Measurements from ENCODE around the gene CCDC17. TPM values are rescaled to one million over a fixed set of nuclear protein-coding genes. Genes with fewer than 3 reads are reported as not detected.

The CCDC17 gene
- total RNA-seq, 1 experiment from 2014 or later: 3.0 TPM

DNA sequence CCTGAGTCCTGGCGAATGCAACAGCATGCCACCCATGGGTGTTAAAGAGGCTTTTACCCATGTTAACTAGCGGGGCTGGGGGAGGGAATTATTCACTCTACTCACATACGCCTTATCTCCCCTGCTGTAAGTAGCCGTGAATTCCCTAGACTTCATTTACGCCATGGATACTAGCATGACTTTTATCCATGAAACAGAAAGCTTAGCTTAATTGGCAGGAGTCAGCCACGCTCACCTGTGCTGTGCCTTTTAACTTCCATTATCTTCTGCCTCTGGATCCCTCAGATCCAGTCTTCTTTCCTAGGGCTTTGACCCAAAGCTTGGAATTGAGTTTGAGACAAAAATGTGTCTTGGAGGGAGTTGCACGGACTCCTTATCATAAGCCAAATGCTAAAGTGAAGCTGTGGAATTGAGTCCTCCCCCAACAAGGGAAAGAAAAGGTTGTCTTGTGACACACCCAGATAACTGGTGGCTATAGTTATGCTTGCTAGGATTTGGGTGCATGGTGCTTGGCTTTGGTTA lies 49.7 kb downstream of the CCDC17 start:
- Histone ChIP-seq H3K27me3 (ENCODE audit: control insufficient read depth, insufficient read depth, low read length) (no peaks in the 10 kb centered on the region), H3K36me3 (replicated peaks; ENCODE audit: control insufficient read depth, insufficient read depth, low read length) (peaks cover 5% of the 10 kb centered on the region), H3K4me3 (ENCODE audit: insufficient read depth, low read depth, low read length) (no peak overlapping the region)
- no peak for DNase-seq

DNA sequence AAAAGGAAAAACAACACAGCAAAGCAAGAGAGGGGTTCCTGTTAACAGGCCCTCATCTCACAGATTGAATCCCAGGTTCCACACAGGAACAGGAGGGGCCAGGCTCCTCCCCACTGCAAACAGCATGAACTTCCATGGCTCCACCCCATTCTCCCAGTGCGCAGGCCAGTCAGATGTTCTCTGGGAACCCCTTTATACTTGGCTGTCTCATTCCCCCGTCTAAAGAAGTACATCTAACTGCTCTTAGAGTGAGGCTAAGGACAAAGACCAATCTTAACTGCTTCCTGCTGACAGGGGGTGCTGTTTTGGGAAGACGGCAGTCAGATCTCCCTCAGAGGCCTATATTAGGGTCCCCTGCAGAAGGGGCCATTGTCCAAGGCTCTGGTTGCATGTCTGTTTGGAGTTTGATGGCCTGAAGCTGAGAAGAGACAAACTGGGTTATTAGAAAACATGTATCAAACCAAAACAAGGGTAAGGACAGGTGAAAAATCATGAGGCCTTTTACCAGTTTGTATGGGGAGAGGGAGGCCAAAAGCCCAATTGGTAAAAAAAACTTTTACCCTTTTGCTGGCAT lies 50.5 kb downstream of the CCDC17 start:
- H3K36me3 ChIP-seq (replicated peaks; ENCODE audit: control insufficient read depth, insufficient read depth, low read length): peaks cover 14% of the 10 kb centered on the region
- H3K4me3 ChIP-seq (ENCODE audit: insufficient read depth, low read depth, low read length): no peak overlapping the region
- no peaks in the 10 kb centered on the region for H3K27me3 ChIP-seq (ENCODE audit: control insufficient read depth, insufficient read depth, low read length)
- DNase-seq: no peak

DNA sequence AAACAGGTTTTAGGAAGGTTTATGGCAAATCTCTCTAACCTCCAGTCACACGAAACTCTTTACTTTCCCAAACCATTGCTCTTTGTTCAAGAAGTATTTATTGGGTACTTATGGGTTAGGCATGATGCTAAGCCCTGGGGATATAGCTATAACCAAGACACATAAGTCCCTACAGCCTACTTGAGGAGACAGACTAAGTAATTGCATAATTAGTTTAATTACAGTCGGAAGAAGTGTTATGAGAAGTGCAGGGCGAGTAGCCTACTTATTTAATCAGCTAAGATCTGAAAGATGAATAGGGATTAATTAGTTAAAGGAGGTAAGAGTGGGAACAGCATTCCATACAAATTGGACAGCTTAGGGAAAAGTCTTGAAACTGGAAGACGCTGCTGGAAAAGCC lies 53.2 kb downstream of the CCDC17 start:
- no peak overlapping the region for H3K4me3 ChIP-seq (ENCODE audit: insufficient read depth, low read depth, low read length)
- no peaks in the 10 kb centered on the region for H3K27me3 ChIP-seq (ENCODE audit: control insufficient read depth, insufficient read depth, low read length)
- DNase-seq: no peak
- H3K36me3 ChIP-seq (replicated peaks; ENCODE audit: control insufficient read depth, insufficient read depth, low read length): peaks cover 29% of the 10 kb centered on the region

Other genes with a start within 250 kb of the CCDC17 start
- gene TESK2, start 132.9 kb downstream of the CCDC17 start, total RNA-seq (2014; rRNA removed; shearing (Covaris generic)): 14.5 and 17.7 TPM in 2 replicates
- 2.8 and 3.4 TPM in 2 replicates for gene CCDC163, start 124.0 kb downstream of the CCDC17 start, total RNA-seq (2014; rRNA removed; shearing (Covaris generic))
- gene MMACHC, start 123.8 kb downstream of the CCDC17 start, total RNA-seq (2014; rRNA removed; shearing (Covaris generic)): 10.5 and 11.7 TPM in 2 replicates
- 2,468 and 2,910 TPM in 2 replicates for gene PRDX1, start 102.2 kb downstream of the CCDC17 start, total RNA-seq (2014; rRNA removed; shearing (Covaris generic))
- gene AKR1A1, start 73.2 kb downstream of the CCDC17 start, total RNA-seq (2014; rRNA removed; shearing (Covaris generic)): 371 and 395 TPM in 2 replicates
- 205 and 261 TPM in 2 replicates for gene NASP, start 40.0 kb downstream of the CCDC17 start, total RNA-seq (2014; rRNA removed; shearing (Covaris generic))
- 156 and 178 TPM in 2 replicates for gene GPBP1L1, start 62.5 kb upstream of the CCDC17 start, total RNA-seq (2014; rRNA removed; shearing (Covaris generic))
- gene TMEM69, start 64.1 kb upstream of the CCDC17 start, total RNA-seq (2014; rRNA removed; shearing (Covaris generic)): 143 and 144 TPM in 2 replicates
- 5.8 and 6.8 TPM in 2 replicates for gene IPP, start 126.6 kb upstream of the CCDC17 start, total RNA-seq (2014; rRNA removed; shearing (Covaris generic))
- gene MAST2, start 179.6 kb upstream of the CCDC17 start, total RNA-seq (2014; rRNA removed; shearing (Covaris generic)): 31.8 and 51.0 TPM in 2 replicates

All from H7 (cell line).